ENCODE measurements around the gene SDR42E2. TPM values are rescaled to one million over a fixed set of nuclear protein-coding genes. Genes with fewer than 3 reads are reported as not detected.
"Not testable (repeated sequence)": the region's sequence is repeated elsewhere in the genome, so short reads cannot be mapped to it uniquely, and the experiment has no call there.

The SDR42E2 gene
- total RNA-seq, 4 donors from 2014 or later: not detected

GRCh38 chr16:22193063-22193411 lies 30.7 kb downstream of the SDR42E2 start:
- TF ChIP-seq POLR2AphosphoS5 (IDR thresholded peaks at IDR 0.05) (no peak), EP300 (IDR thresholded peaks at IDR 0.05) (no peak), CTCF (IDR thresholded peaks at IDR 0.05) (no peak), POLR2A (IDR thresholded peaks at IDR 0.05; ENCODE audit: low read depth) (no peak)
- intact Hi-C loops (cut with DNase I): no loop called here
- H3K27me3 ChIP-seq: no peaks in the 10 kb centered on the region
- peaks cover 21 to 53% (median 50%) of the 10 kb centered on the region in 4 donors for H3K4me1 ChIP-seq
- peak overlapping the region; percentile 94 to 96 (median 94) for H3K27ac ChIP-seq (replicated peaks in 1 of 4)
- H3K4me3 ChIP-seq: no peak overlapping the region
- 82% methylated on average over 2 of the region's 2 CpGs for WGBS
- no peak for DNase-seq (ENCODE audit: extremely low spot score)
- H3K9me3 ChIP-seq: no peaks in the 10 kb centered on the region
- H3K36me3 ChIP-seq: no peaks in the 10 kb centered on the region

- H3K36me3 ChIP-seq: no peaks in the 10 kb centered on the region
- H3K9me3 ChIP-seq: no peaks in the 10 kb centered on the region
- intact Hi-C loops (cut with DNase I): no loop called here
- H3K4me3 ChIP-seq: no peak overlapping the region
- WGBS: 86% methylated on average over 9 of the region's 9 CpGs
- H3K27me3 ChIP-seq: no peaks in the 10 kb centered on the region
- peak overlapping the region; percentile 75 to 85 (median 80) for H3K27ac ChIP-seq (replicated peaks in 1 of 4)
- TF ChIP-seq EP300 (IDR thresholded peaks at IDR 0.05): no peak
- no peak for TF ChIP-seq CTCF (IDR thresholded peaks at IDR 0.05)
- no peak for TF ChIP-seq POLR2AphosphoS5 (IDR thresholded peaks at IDR 0.05)
- no peak for TF ChIP-seq POLR2A (IDR thresholded peaks at IDR 0.05; ENCODE audit: low read depth)
- DNase-seq (ENCODE audit: extremely low spot score): no peak
- peaks cover 11 to 47% (median 41%) of the 10 kb centered on the region in 4 donors for H3K4me1 ChIP-seq
Observed at GRCh38 chr16:22194707-22195444, 32.6 kb downstream of the SDR42E2 start.

DNA sequence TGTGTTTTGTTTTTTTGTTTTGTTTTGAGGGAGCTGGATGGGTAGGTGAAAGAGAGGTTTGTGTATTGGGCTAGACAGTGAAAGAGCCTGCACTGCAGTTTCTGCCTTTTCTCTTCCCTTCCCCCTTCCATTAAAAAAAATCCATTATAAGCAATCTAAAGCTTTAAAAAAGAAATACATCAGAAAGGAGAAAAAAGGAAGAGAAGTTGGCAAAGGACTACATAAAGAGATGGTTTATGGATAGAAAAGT lies 33.1 kb downstream of the SDR42E2 start:
- intact Hi-C loops (cut with DNase I): no loop called here
- DNase-seq (ENCODE audit: extremely low spot score): no peak

GRCh38 chr16:22195695-22196558 lies 33.6 kb downstream of the SDR42E2 start:
- Histone ChIP-seq H3K27me3 (no peaks in the 10 kb centered on the region), H3K4me3 (peak overlapping the region; percentile 55 to 58 (median 57)), H3K4me1 (peaks cover 8 to 48% (median 42%) of the 10 kb centered on the region in 4 donors), H3K9me3 (no peaks in the 10 kb centered on the region), H3K36me3 (no peaks in the 10 kb centered on the region), H3K27ac (replicated peaks in 1 of 4) (peak overlapping the region; percentile 75 to 85 (median 80))
- intact Hi-C loops (cut with DNase I): no loop called here
- WGBS: 2% methylated on average over 39 of the region's 39 CpGs
- peak; percentile 98 for DNase-seq (ENCODE audit: extremely low spot score)
- TF ChIP-seq POLR2AphosphoS5 (IDR thresholded peaks at IDR 0.05): peak in 1 of 2 donors; percentile 85
- peak; percentile 94 to 97 (median 97) for TF ChIP-seq CTCF (IDR thresholded peaks at IDR 0.05)
- TF ChIP-seq POLR2A (IDR thresholded peaks at IDR 0.05; ENCODE audit: low read depth): no peak

More for the DNA sequence above, 33.1 kb downstream of the SDR42E2 start:
- H3K27me3 ChIP-seq: no peaks in the 10 kb centered on the region
- no peaks in the 10 kb centered on the region for H3K9me3 ChIP-seq
- no peak for TF ChIP-seq POLR2A (IDR thresholded peaks at IDR 0.05; ENCODE audit: low read depth)
- no peak for TF ChIP-seq CTCF (IDR thresholded peaks at IDR 0.05)
- TF ChIP-seq POLR2AphosphoS5 (IDR thresholded peaks at IDR 0.05): no peak
- TF ChIP-seq EP300 (IDR thresholded peaks at IDR 0.05): no peak
- peak overlapping the region; percentile 55 to 58 (median 57) for H3K4me3 ChIP-seq
- H3K27ac ChIP-seq (replicated peaks in 1 of 4): peak overlapping the region; percentile 75 to 85 (median 80)
- H3K36me3 ChIP-seq: no peaks in the 10 kb centered on the region
- H3K4me1 ChIP-seq: peaks cover 8 to 48% (median 42%) of the 10 kb centered on the region in 4 donors

GRCh38 chr16:22196559-22197168 lies 34.4 kb downstream of the SDR42E2 start:
- H3K36me3 ChIP-seq; DNase-seq (ENCODE audit: extremely low spot score); intact Hi-C loops (cut with DNase I); H3K27me3 ChIP-seq; H3K9me3 ChIP-seq: not testable (repeated sequence)
- 38% methylated on average over 20 of the region's 20 CpGs for WGBS
- peak overlapping the region in 3 of 4 donors; percentile 55 to 58 (median 56) for H3K4me3 ChIP-seq
- peaks cover 8 to 45% (median 41%) of the 10 kb centered on the region in 4 donors for H3K4me1 ChIP-seq
- peak overlapping the region in 2 of 4 donors; percentile 75 to 84 for H3K27ac ChIP-seq (replicated peaks in 1 of 4)

Measured in esophagus muscularis mucosa (tissue), 4 donors.